IPS DF 19.7 (cell line): ENCODE data around the gene ZCCHC4.

Experiments
- DNase-seq: peaks from one replicate; pipeline ENCODE4 v3.0.0-alpha.2; 2013; ENCODE audit warnings: low read depth, low spot score

The ZCCHC4 gene

GRCh38 chr4:25376754-25377571 lies 64.4 kb downstream of the ZCCHC4 start, which contains the start of gene ANAPC4:
ANAPC4 (plus strand) TSS chr4:25377263; CDS start chr4:25377428, 165 bp downstream.
- DNase-seq: peak; percentile 72

GRCh38 chr4:25377572-25378436 lies 65.2 kb downstream of the ZCCHC4 start:
- DNase-seq: no peak

- DNase-seq: no peak
These were observed 65.8 kb downstream of the ZCCHC4 start for GRCh38 chr4:25378437-25378743.

- no peak for DNase-seq
These were observed 67.0 kb downstream of the ZCCHC4 start for GRCh38 chr4:25379591-25379990.

GRCh38 chr4:25383647-25384046 lies 71.1 kb downstream of the ZCCHC4 start:
- no peak for DNase-seq

- no peak for DNase-seq
These were observed 74.4 kb downstream of the ZCCHC4 start for GRCh38 chr4:25386926-25387325.

GRCh38 chr4:25397305-25397704 lies 84.7 kb downstream of the ZCCHC4 start:
- DNase-seq: no peak

GRCh38 chr4:25399510-25399909 lies 86.9 kb downstream of the ZCCHC4 start:
- no peak for DNase-seq

- DNase-seq: no peak
These were observed 88.5 kb downstream of the ZCCHC4 start for GRCh38 chr4:25401066-25401465.

GRCh38 chr4:25402521-25402920 lies 89.9 kb downstream of the ZCCHC4 start:
- no peak for DNase-seq

GRCh38 chr4:25403699-25404098 lies 91.1 kb downstream of the ZCCHC4 start:
- DNase-seq: no peak

- no peak for DNase-seq
These were observed 92.9 kb downstream of the ZCCHC4 start for GRCh38 chr4:25405453-25405852.

GRCh38 chr4:25406081-25406692 lies 93.6 kb downstream of the ZCCHC4 start:
- DNase-seq: no peak

- DNase-seq: no peak
These were observed 98.4 kb downstream of the ZCCHC4 start for GRCh38 chr4:25410820-25411529.

GRCh38 chr4:25413261-25413660 lies 100.7 kb downstream of the ZCCHC4 start:
- DNase-seq: no peak

GRCh38 chr4:25417014-25417413 lies 104.4 kb downstream of the ZCCHC4 start:
- DNase-seq: no peak
